NCI-H748 (cell line): ENCODE measurements around the gene USP9Y.
"Not testable (repeated sequence)": the region's sequence is repeated elsewhere in the genome, so short reads cannot be mapped to it uniquely, and the experiment has no call there.

Experiments
- DNase-seq: peaks from one replicate; lab custom pipeline; 2025; ENCODE audit not compliant: unreplicated experiment; lab: John Stamatoyannopoulos, UW

Gene USP9Y

DNA sequence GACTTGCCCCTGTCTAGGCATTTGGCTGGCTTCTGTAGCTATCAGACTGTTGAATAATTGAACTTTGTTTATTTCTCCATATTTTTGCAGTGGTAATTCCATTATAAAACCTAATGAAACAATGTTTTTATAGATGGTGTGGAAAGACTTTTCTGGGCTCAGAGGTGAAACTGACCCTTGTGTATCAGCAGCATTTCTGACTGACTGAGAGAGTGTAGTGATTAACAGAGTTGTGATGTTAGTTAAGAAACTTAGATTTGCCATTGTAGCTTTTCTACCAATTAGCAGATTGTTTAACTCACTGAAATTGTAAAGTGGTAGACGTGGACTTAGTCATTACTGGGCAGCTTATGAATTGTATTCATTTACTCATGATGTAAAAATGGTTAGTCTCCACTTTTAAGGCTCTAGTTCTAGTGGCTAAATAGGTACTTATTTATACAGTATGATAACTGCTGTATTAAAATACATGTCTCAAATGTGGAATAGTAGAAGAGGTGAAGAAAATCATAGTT lies at the start of gene USP9Y:
TSS of gene USP9Y (plus strand) at position 51 of the 515 bp plus-strand sequence. CDS start 8,217 bp downstream, outside the sequence.
- no peak for DNase-seq

GRCh38 chrY:12651621-12652036 lies 49.4 kb upstream of the USP9Y start:
- no peak for DNase-seq

DNA sequence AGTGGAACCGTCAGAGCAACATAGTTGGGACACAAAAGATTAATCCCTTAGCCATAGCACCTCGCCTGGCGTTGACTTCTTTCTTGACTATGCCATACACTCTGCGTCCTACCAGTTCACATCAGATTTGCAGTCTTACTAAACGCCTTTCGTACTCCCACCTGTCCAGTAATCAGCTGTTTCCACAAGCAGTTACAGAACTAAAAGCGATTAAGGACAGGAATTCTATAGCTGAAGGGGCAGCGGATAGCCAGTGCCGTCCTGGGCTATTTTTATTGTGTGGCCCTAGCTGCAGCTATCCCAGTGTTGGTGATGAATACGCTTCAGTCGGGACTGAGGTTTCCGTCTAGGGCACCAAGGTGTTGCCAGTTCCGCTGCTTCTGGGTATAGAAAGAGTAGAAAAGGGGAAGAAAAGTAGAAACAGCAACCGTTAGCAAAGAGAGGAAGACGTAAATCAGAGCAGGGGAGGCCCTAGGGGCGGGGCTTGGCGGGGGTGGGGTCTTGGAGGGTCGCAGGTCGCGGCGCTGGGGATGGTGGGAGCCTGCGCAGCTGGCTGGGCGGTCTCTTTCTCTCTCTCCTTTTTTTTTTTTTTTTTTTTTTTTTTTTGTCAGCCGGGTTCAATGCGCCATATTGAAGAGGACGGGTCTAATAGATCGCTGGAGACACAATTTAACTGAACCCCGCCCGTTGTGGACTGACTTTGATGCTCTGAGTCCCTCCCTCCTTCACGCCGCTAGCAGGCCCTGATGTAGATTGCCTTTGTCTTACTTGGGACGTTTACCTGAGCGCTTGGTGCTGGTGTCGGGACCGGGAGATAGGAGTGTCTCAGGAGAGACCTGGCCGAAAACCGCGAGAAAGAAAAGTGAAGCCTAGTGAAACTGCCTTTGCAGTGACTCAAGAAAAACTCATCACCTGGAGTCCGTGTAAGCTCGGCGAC lies 39.0 kb upstream of the USP9Y start:
- no peak for DNase-seq

GRCh38 chrY:12662745-12663591 lies 38.1 kb upstream of the USP9Y start:
- DNase-seq = no peak

DNA sequence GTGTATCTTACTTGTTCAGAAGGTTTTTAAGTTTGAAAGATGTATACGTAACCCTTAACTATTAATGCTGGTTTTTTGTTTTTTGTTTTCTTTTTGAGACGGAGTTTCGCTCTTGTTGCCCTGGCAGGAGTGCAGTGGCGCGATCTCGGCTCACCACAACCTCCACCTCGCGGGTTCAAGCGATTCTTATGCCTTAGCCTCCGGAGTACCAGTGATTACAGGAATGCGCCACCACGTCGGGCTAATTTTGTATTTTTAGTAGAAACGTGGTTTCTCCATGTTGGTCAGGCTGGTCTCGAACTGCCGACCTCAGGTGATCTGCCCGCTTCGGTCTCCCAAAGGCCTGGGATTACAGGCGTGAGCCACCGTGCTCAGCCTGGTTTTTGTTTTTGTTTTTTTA lies 37.2 kb upstream of the USP9Y start:
- not testable (repeated sequence) for DNase-seq

DNA sequence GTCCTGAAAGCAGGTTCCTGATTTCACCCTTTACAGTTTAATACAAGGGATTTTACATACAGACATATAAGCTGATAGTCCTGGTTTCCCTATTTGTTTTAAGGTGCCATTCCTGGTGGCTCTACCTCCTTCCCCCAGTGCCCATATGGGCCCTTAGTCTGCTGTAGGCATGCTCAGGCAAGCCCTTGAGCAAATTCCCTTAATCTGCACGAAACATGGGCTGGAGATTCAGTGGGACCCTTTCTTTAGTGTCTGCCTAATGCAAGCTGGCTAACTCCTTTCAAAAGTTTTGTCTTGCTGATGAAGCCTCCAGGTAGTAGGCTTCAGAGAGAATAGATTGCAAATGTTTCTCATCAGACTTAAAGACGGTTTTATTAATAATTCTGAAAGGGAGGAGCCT lies 22.9 kb upstream of the USP9Y start:
- no peak for DNase-seq

DNA sequence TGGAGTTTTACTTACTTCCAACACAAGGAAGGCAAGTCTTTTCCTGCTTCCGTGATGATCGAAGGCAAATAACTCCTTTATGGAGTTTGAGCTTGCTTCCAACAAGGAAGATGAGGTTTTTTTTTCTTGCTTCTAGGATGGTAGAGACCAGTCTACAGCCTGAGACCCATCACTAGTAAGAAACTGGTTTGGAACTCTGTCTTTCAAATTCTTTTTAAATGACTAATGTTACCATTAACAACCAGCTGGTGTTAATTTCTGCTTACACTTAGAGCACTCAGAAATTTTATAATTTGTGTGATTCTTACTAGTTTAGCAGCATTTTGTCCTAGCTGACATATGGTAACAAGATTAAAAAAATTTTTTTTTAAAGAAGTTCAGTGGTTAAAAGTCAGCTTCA lies 19.5 kb upstream of the USP9Y start:
- DNase-seq = no peak

- no peak for DNase-seq
These were observed 12.7 kb upstream of the USP9Y start for GRCh38 chrY:12688337-12688736.

- DNase-seq = no peak
These were observed 944 bp upstream of the USP9Y start for GRCh38 chrY:12700087-12700486.

- DNase-seq = no peak
These were observed 1.1 kb downstream of the USP9Y start for GRCh38 chrY:12702174-12702573.

- DNase-seq = no peak
These were observed 9.4 kb downstream of the USP9Y start for GRCh38 chrY:12710460-12710859.

DNA sequence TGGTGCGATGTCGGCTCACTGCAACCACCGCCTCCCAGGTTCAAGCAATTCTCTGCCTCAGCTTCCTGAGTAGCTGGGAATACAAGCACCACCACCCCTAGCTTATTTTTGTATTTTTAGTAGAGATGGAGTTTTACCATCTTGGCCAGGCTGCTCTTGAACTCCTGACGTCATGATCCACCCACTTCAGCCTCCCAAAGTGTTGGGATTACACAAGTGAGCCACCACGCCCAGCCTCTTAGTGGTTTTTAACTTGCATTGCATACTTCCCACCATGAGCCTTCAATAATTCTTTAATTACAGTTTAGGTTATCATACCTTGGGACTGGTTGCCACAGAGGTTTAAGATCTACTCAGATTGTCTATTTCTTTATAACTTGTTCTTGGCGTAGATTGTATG lies 14.3 kb downstream of the USP9Y start:
- DNase-seq = no peak

DNA sequence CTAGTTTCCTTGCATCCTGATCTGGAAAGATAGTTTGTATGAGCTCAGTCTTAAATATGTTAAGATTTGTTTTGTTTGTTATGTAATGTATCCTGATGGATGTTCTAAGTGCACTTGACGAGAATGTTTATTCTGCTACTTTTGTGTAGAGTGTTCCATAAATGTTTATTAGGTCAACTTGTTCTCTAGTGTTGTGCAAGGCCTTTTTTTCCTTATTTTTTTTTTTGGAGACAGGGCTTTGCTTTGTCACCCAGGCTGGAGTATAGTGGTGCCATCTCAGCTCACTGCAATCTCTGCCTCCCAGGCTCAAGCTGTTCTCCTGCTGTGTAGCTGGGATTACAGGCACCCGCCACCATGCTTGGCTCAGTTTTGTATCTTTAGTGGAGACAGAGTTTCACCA lies 28.7 kb downstream of the USP9Y start:
- no peak for DNase-seq

DNA sequence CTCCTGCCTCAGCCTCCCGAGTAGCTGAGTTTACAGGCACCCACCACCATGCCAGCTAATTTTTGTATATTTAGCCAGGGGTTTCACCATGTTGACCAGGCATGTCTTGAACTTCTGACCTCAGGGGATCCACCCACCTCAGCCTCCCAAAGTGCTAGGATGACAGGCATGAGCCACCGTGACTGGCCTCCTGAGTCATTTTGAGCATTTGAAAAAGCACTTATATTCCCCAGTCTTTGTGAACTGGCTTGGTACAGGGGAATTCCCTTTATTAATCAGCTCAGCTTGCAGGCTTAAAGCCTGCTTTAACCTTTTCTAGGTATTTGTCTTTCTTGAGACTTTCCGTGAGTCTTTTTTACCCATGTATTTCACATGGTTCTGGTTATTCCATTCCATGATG lies 32.6 kb downstream of the USP9Y start:
- no peak for DNase-seq

- DNase-seq = no peak
These were observed 33.0 kb downstream of the USP9Y start for GRCh38 chrY:12734051-12734450.

DNA sequence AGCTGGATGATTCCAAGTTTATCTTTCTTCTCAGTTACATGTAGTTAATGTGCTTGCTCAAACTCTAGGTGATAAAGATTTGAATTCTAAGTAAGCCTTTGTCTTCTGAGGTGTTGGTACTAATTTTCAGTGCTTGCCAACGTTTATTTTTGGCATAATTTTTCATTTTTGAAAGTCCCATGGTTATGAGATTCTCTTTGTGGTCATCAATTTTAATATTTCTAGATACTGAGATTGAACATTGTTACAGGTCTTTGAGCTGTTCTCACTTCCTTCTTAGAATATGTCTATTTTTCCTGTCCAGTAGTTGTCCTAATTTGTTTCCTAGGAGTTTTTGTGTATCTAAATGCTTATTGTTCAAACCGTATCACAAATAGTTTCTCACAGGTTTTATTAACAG lies 40.4 kb downstream of the USP9Y start:
- no peak for DNase-seq

DNA sequence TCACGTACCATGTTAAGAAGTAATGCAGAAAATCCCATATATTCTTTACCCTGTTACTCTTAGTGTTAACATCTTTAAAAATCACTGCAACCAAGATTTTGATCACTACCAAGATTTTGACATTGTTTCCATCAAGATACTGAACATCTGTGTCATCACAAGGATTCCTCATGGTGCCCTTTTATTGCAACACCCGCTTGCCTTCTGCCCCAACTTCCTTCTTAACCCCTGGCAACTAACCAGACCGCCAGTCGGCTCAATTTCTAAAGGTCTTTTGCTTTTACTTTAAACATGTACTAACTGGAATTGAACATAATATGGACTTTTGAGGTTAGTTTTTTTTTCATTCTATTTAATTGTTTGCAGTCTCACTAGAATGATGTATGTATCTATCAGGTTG lies 41.7 kb downstream of the USP9Y start:
- DNase-seq = no peak

GRCh38 chrY:12744091-12744490 lies 43.1 kb downstream of the USP9Y start:
- DNase-seq = no peak

GRCh38 chrY:12749293-12749692 lies 48.3 kb downstream of the USP9Y start:
- DNase-seq = no peak

DNA sequence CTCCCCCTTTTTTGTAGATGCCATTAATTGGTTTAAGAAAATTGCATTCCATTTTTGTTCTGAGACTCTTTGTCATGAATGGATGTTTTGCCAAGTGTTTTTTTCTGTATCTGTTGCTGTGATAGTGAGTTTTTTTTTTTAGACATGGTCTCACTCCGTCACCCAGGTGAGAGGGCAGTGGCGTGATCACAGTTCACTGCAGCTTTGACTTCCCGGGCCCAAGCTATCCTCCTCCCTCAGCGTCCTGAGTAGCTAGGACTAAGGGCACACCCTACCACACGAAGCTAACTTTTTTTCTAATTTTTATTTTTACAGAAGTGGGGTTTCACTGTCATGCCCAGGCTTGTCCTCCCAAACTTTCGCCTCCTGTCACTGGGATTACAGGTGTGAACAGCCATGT lies 51.8 kb downstream of the USP9Y start:
- DNase-seq = no peak

- DNase-seq = no peak
These were observed 55.0 kb downstream of the USP9Y start for GRCh38 chrY:12756021-12756420.

DNA sequence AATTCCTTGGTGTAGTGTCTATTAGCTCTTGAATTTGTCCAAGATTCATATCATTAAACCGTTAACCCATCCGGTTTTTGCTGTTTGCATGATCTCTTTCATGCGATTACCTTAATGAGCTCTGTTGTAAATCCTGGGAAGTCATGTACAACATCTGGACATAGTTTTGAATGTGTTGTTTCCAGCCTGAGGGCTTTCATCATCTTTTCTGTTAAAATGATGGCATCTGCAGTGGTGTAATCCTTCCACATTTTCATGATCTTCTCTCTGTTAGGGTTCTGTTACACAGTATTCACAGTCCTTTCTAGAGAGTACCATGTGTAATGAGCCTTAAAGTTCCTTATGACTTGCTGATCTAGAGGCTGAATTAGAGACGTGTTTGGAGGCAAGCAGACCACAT lies 64.9 kb downstream of the USP9Y start:
- no peak for DNase-seq
